Bronchial epithelial cell (primary cell): ENCODE measurements around the gene TBP. TPM values are rescaled to one million over a fixed set of nuclear protein-coding genes. Genes with fewer than 3 reads are reported as not detected.
"Not testable (repeated sequence)": the region's sequence is repeated elsewhere in the genome, so short reads cannot be mapped to it uniquely, and the experiment has no call there.

Experiments
- DNase-seq: peaks from one replicate; pipeline ENCODE4 v3.0.0-alpha.2; 2010; ENCODE audit warnings: low read depth
- FAIRE-seq: peaks from 2 replicates; lab custom pipeline; 2011; peaks lifted over from hg19 to GRCh38; lab: Jason Lieb, UNC
- H3K27me3 ChIP-seq: 2 replicates; pipeline ENCODE4 v1.5.1; 2011; ENCODE audit warnings: low read length; ENCODE audit not compliant: control insufficient read depth, insufficient read depth
- H3K36me3 ChIP-seq: 2 replicates; pipeline ENCODE4 v1.5.1; 2011; ENCODE audit warnings: low read length; ENCODE audit not compliant: control insufficient read depth, insufficient read depth
- H3K4me3 ChIP-seq: 2 replicates; pipeline ENCODE4 v1.5.1; 2011; ENCODE audit warnings: mild to moderate bottlenecking, low read depth, low read length, control low read depth
- CTCF ChIP-seq: IDR thresholded peaks from 2 replicates; pipeline ENCODE4 v1.5.1; 2011; ENCODE audit warnings: mild to moderate bottlenecking, moderate library complexity, low read length, control low read depth, inconsistent platforms; ENCODE audit not compliant: insufficient read depth, severe bottlenecking
- total RNA-seq: library from RNA; depleted of rRNA; stranded (reverse); fragments of >200 nt; gene quantifications from 2 replicates; pipeline ENCODE4 v1.2.1, GENCODE V29; 2014

TBP gene
- total RNA-seq = 7.4 and 9.2 TPM in 2 replicates

GRCh38 chr6:170554013-170554795 is at the start of gene TBP:
Gene TBP (plus strand): TSS chr6:170554369. CDS start chr6:170557030, 2,661 bp downstream.
- Histone ChIP-seq H3K36me3 (peaks cover 2% of the 10 kb centered on the region), H3K4me3 (peak within 1 kb of the TSS; percentile 92), H3K27me3 (no peaks in the 10 kb centered on the region)
- TF ChIP-seq CTCF = no peak
- peak; percentile 90 for FAIRE-seq
- peak; percentile 97 for DNase-seq

- FAIRE-seq (no peak), DNase-seq (no peak)
- Histone ChIP-seq H3K36me3 (no peaks in the 10 kb centered on the region), H3K4me3 (no peak overlapping the region), H3K27me3 (no peaks in the 10 kb centered on the region)
- TF ChIP-seq CTCF = no peak
Observed at GRCh38 chr6:170504479-170504878, 49.7 kb upstream of the TBP start.

- TF ChIP-seq CTCF = no peak
- Histone ChIP-seq H3K27me3 (no peaks in the 10 kb centered on the region), H3K36me3 (no peaks in the 10 kb centered on the region), H3K4me3 (no peak overlapping the region)
- FAIRE-seq (no peak), DNase-seq (no peak)
Observed at GRCh38 chr6:170505306-170505705, 48.9 kb upstream of the TBP start.

GRCh38 chr6:170506446-170506845 is 47.7 kb upstream of the TBP start:
- FAIRE-seq = no peak
- no peak overlapping the region for H3K4me3 ChIP-seq
- H3K27me3 ChIP-seq = no peaks in the 10 kb centered on the region
- no peak for TF ChIP-seq CTCF
- DNase-seq = no peak
- H3K36me3 ChIP-seq = no peaks in the 10 kb centered on the region

GRCh38 chr6:170507728-170508127 is 46.4 kb upstream of the TBP start:
- H3K36me3 ChIP-seq, H3K4me3 ChIP-seq, FAIRE-seq, DNase-seq, H3K27me3 ChIP-seq: not testable (repeated sequence)

- H3K27me3 ChIP-seq, H3K36me3 ChIP-seq, FAIRE-seq, DNase-seq, H3K4me3 ChIP-seq: not testable (repeated sequence)
Observed at GRCh38 chr6:170508275-170508674, 45.9 kb upstream of the TBP start.

GRCh38 chr6:170508892-170509722 is 45.1 kb upstream of the TBP start:
- H3K36me3 ChIP-seq, H3K27me3 ChIP-seq, H3K4me3 ChIP-seq, DNase-seq, FAIRE-seq: not testable (repeated sequence)
